HEK293 (cell line): Measurements from ENCODE around the gene KIF20A.
A peak's percentile ranks its signal among the peaks of the same experiment; 100 is the strongest.
"Not testable (repeated sequence)": the region's sequence is repeated elsewhere in the genome, so short reads cannot be mapped to it uniquely, and the experiment has no call there.

Source experiments
- CTCF ChIP-seq: fragments of 450-650 bp; formaldehyde crosslinking; IDR thresholded peaks from 2 replicates; pipeline ENCODE4 v1.5.1; 2016; ENCODE audit warnings: missing biosample characterization, missing genetic modification characterization
- GLI2 ChIP-seq: fragments of 450-650 bp; formaldehyde crosslinking; IDR thresholded peaks from 2 replicates; pipeline ENCODE4; 2017; ENCODE audit warnings: missing biosample characterization, missing genetic modification characterization, low read depth, borderline replicate concordance
- PATZ1 ChIP-seq: fragments of 450-650 bp; formaldehyde crosslinking; IDR thresholded peaks from 2 replicates; pipeline ENCODE4 v1.5.1; 2016; ENCODE audit warnings: missing biosample characterization, missing genetic modification characterization
- PRDM10 ChIP-seq: fragments of 450-650 bp; formaldehyde crosslinking; IDR thresholded peaks from 2 replicates; pipeline ENCODE4 v1.5.1; 2016; ENCODE audit warnings: missing biosample characterization, missing genetic modification characterization
- SP2 ChIP-seq: fragments of 450-650 bp; formaldehyde crosslinking; IDR thresholded peaks from 2 replicates; pipeline ENCODE4 v1.5.1; 2016; ENCODE audit warnings: missing biosample characterization, missing genetic modification characterization
- ZBTB7A ChIP-seq: fragments of 450-650 bp; formaldehyde crosslinking; IDR thresholded peaks from 2 replicates; pipeline ENCODE4 v1.5.1; 2016; ENCODE audit warnings: low read depth, missing biosample characterization, missing genetic modification characterization
- ZNF121 ChIP-seq: fragments of 450-650 bp; formaldehyde crosslinking; IDR thresholded peaks from 2 replicates; pipeline ENCODE4 v1.5.1; 2016; ENCODE audit warnings: missing biosample characterization, missing genetic modification characterization
- ZNF18 ChIP-seq: fragments of 450-650 bp; formaldehyde crosslinking; IDR thresholded peaks from 2 replicates; pipeline ENCODE4 v1.5.1; 2016; ENCODE audit warnings: missing biosample characterization, missing genetic modification characterization
- ZNF548 ChIP-seq: fragments of 450-650 bp; formaldehyde crosslinking; IDR thresholded peaks from 2 replicates; pipeline ENCODE4 v1.5.1; 2016; ENCODE audit warnings: missing biosample characterization, missing genetic modification characterization
- ZNF660 ChIP-seq: fragments of 450-650 bp; IDR thresholded peaks from 2 replicates; pipeline ENCODE4 v1.5.1; 2018; ENCODE audit warnings: missing biosample characterization, mild to moderate bottlenecking, missing genetic modification characterization
- ZNF692 ChIP-seq: fragments of 450-650 bp; formaldehyde crosslinking; IDR thresholded peaks from 2 replicates; pipeline ENCODE4 v1.5.1; 2016; ENCODE audit warnings: missing biosample characterization, missing genetic modification characterization
- ZNF747 ChIP-seq: fragments of 450-650 bp; formaldehyde crosslinking; IDR thresholded peaks from 2 replicates; pipeline ENCODE4 v1.5.1; 2016; ENCODE audit warnings: missing biosample characterization, missing genetic modification characterization

- TF ChIP-seq SP2 (tag by site-specific recombination); ZNF747 (tag by site-specific recombination); ZNF18 (tag by site-specific recombination); ZBTB7A (tag by site-specific recombination); CTCF (tag by site-specific recombination); ZNF692 (tag by site-specific recombination); PRDM10; PATZ1 (tag by site-specific recombination); GLI2 (tag by site-specific recombination); ZNF548 (tag by site-specific recombination); ZNF660 (tag by site-specific recombination): not testable (repeated sequence)
- TF ChIP-seq ZNF121 (tag by site-specific recombination) = peak; percentile 76
Observed at GRCh38 chr5:138155977-138156376, 22.9 kb upstream of the KIF20A start.
